Mesendoderm (in vitro differentiated cells): Measurements from ENCODE around the gene SMARCC2.

Experiments used
- DNase-seq: peaks from one replicate; pipeline ENCODE4 v3.0.0; 2013
- H2AK5ac ChIP-seq: 2 replicates; pipeline ENCODE4 v1.6.1; 2013; ENCODE audit warnings: low read length, inconsistent platforms
- H2BK120ac ChIP-seq: 2 replicates; pipeline ENCODE4 v1.6.1; 2013; ENCODE audit warnings: low read depth, mild to moderate bottlenecking, low read length, moderate library complexity, mixed read lengths
- H2BK15ac ChIP-seq: replicated peaks from 2 replicates; pipeline ENCODE4 v1.6.1; 2013; ENCODE audit warnings: low read depth, mild to moderate bottlenecking, moderate library complexity
- H2BK5ac ChIP-seq: 2 replicates; pipeline ENCODE4 v1.6.1; 2013; ENCODE audit warnings: low read length, inconsistent platforms
- H3K18ac ChIP-seq: 2 replicates; pipeline ENCODE4 v1.6.1; 2013; ENCODE audit warnings: mild to moderate bottlenecking, low read length, mixed read lengths
- H3K23ac ChIP-seq: one replicate; pipeline ENCODE4 v1.6.1; 2013; ENCODE audit warnings: low read length
- H3K27ac ChIP-seq: 2 replicates; pipeline ENCODE4 v1.5.1; 2013; ENCODE audit warnings: low read depth, mild to moderate bottlenecking, inconsistent platforms, low read length, moderate library complexity
- H3K27me3 ChIP-seq: 2 replicates; pipeline ENCODE4 v1.6.1; 2013; ENCODE audit warnings: low read length, control low read depth, mild to moderate bottlenecking, inconsistent platforms; ENCODE audit not compliant: insufficient read depth, poor library complexity
- H3K36me3 ChIP-seq: 2 replicates; pipeline ENCODE4 v1.6.1; 2013; ENCODE audit warnings: low read length, inconsistent platforms; ENCODE audit not compliant: control insufficient read depth, insufficient read depth
- H3K4ac ChIP-seq: one replicate; pipeline ENCODE4 v1.6.1; 2013; ENCODE audit warnings: low read depth, mild to moderate bottlenecking, low read length, moderate library complexity
- H3K4me1 ChIP-seq: 2 replicates; pipeline ENCODE4 v1.6.1; 2013; ENCODE audit warnings: low read depth, low read length, inconsistent platforms; ENCODE audit not compliant: control insufficient read depth
- H3K4me2 ChIP-seq: 2 replicates; pipeline ENCODE4 v1.6.1; 2013; ENCODE audit warnings: low read length
- H3K4me3 ChIP-seq: 2 replicates; pipeline ENCODE4 v1.5.1; 2013; ENCODE audit warnings: mild to moderate bottlenecking, low read length
- H3K56ac ChIP-seq: one replicate; pipeline ENCODE4 v1.6.1; 2013; ENCODE audit warnings: low read length
- H3K79me1 ChIP-seq: 2 replicates; pipeline ENCODE4 v1.6.1; 2013; ENCODE audit warnings: low read length, inconsistent platforms
- H3K79me2 ChIP-seq: 2 replicates; pipeline ENCODE4 v1.6.1; 2013; ENCODE audit warnings: mild to moderate bottlenecking, low read length; ENCODE audit not compliant: control insufficient read depth, insufficient read depth
- H3K9ac ChIP-seq: 2 replicates; pipeline ENCODE4 v1.6.1; 2013; ENCODE audit warnings: low read length, inconsistent platforms
- H4K5ac ChIP-seq: one replicate; pipeline ENCODE4 v1.6.1; 2013; ENCODE audit warnings: low read length
- H4K8ac ChIP-seq: one replicate; pipeline ENCODE4 v1.6.1; 2013; ENCODE audit warnings: low read depth, mild to moderate bottlenecking, control low read depth, low read length, moderate library complexity
- WGBS: extraction: QIAGEN DNeasy Blood & Tissue Kit; methylation state at CpG from one replicate; pipeline ENCODE4 v1.1.7; 2013; ENCODE audit warnings: low lambda C conversion rate, missing lambda C conversion rate; ENCODE audit not compliant: insufficient coverage; ENCODE audit errors: extremely low coverage; 5-methylcytosine and 5-hydroxymethylcytosine counted together

Gene SMARCC2

GRCh38 chr12:56220611-56221231, 31.4 kb upstream of the SMARCC2 start:
- Histone ChIP-seq H3K36me3 (peaks cover 4% of the 10 kb centered on the region), H3K18ac (no peak overlapping the region), H3K27ac (peak overlapping the region; percentile 84), H3K56ac (peak overlapping the region; percentile 94), H2BK120ac (no peak overlapping the region), H3K27me3 (no peaks in the 10 kb centered on the region), H3K79me1 (peaks cover 7% of the 10 kb centered on the region), H3K23ac (peak overlapping the region; percentile 98), H3K79me2 (peaks cover 14% of the 10 kb centered on the region), H3K9ac (peak overlapping the region; percentile 92), H2BK5ac (peak overlapping the region; percentile 43), H3K4me1 (no peaks in the 10 kb centered on the region), H3K4me2 (peak overlapping the region; percentile 98), H2BK15ac (no peak overlapping the region), H4K5ac (no peak overlapping the region), H4K8ac (no peak overlapping the region), H3K4me3 (peak overlapping the region; percentile 95), H2AK5ac (peak overlapping the region; percentile 91), H3K4ac (no peak overlapping the region)
- WGBS, result no CpG with 5 or more reads among the region's 10 CpGs
- DNase-seq, result peak; percentile 56

- no peak overlapping the region for H2BK5ac ChIP-seq
- H3K4ac ChIP-seq, result no peak overlapping the region
- H3K36me3 ChIP-seq, result peaks cover 6% of the 10 kb centered on the region
- H2BK15ac ChIP-seq, result no peak overlapping the region
- H3K18ac ChIP-seq, result no peak overlapping the region
- H2BK120ac ChIP-seq, result no peak overlapping the region
- H3K23ac ChIP-seq, result no peak overlapping the region
- H2AK5ac ChIP-seq, result no peak overlapping the region
- no peak overlapping the region for H3K4me3 ChIP-seq
- peak overlapping the region; percentile 15 for H3K56ac ChIP-seq
- no peak overlapping the region for H3K4me2 ChIP-seq
- no peak overlapping the region for H3K9ac ChIP-seq
- H3K27ac ChIP-seq, result no peak overlapping the region
- peaks cover 14% of the 10 kb centered on the region for H3K79me2 ChIP-seq
- H3K4me1 ChIP-seq, result no peaks in the 10 kb centered on the region
- no peak overlapping the region for H4K8ac ChIP-seq
- H4K5ac ChIP-seq, result no peak overlapping the region
- H3K79me1 ChIP-seq, result peaks cover 7% of the 10 kb centered on the region
- WGBS, result no CpG with 5 or more reads among the region's 9 CpGs
- DNase-seq, result no peak
- H3K27me3 ChIP-seq, result no peaks in the 10 kb centered on the region
Measured at GRCh38 chr12:56219840-56220239, 30.6 kb upstream of the SMARCC2 start.

GRCh38 chr12:56216461-56216860, 27.2 kb upstream of the SMARCC2 start:
- Histone ChIP-seq H3K79me1 (peaks cover 7% of the 10 kb centered on the region), H3K56ac (peak overlapping the region; percentile 25), H3K4me2 (no peak overlapping the region), H3K4me1 (no peaks in the 10 kb centered on the region), H3K36me3 (peaks cover 19% of the 10 kb centered on the region), H4K8ac (no peak overlapping the region), H2BK15ac (no peak overlapping the region), H3K9ac (no peak overlapping the region), H3K79me2 (peaks cover 14% of the 10 kb centered on the region), H4K5ac (no peak overlapping the region), H3K27me3 (no peaks in the 10 kb centered on the region), H2AK5ac (no peak overlapping the region), H3K4me3 (no peak overlapping the region), H3K18ac (no peak overlapping the region), H3K27ac (no peak overlapping the region), H3K4ac (no peak overlapping the region), H2BK5ac (no peak overlapping the region), H3K23ac (no peak overlapping the region), H2BK120ac (no peak overlapping the region)
- no CpG with 5 or more reads among the region's 3 CpGs for WGBS
- no peak for DNase-seq

GRCh38 chr12:56213878-56214277, 24.6 kb upstream of the SMARCC2 start:
- DNase-seq, result peak; percentile 54
- WGBS, result no CpG with 5 or more reads among the region's 5 CpGs
- H2BK15ac ChIP-seq, result no peak overlapping the region
- H3K18ac ChIP-seq, result no peak overlapping the region
- H3K23ac ChIP-seq, result no peak overlapping the region
- H3K27ac ChIP-seq, result no peak overlapping the region
- H4K5ac ChIP-seq, result no peak overlapping the region
- H3K4ac ChIP-seq, result no peak overlapping the region
- H3K79me1 ChIP-seq, result peaks cover 7% of the 10 kb centered on the region
- H3K4me1 ChIP-seq, result no peaks in the 10 kb centered on the region
- no peaks in the 10 kb centered on the region for H3K27me3 ChIP-seq
- no peak overlapping the region for H3K56ac ChIP-seq
- no peak overlapping the region for H3K9ac ChIP-seq
- no peak overlapping the region for H2BK5ac ChIP-seq
- H2BK120ac ChIP-seq, result no peak overlapping the region
- H3K36me3 ChIP-seq, result peaks cover 26% of the 10 kb centered on the region
- H3K79me2 ChIP-seq, result peaks cover 4% of the 10 kb centered on the region
- H3K4me3 ChIP-seq, result no peak overlapping the region
- H4K8ac ChIP-seq, result no peak overlapping the region
- no peak overlapping the region for H3K4me2 ChIP-seq
- no peak overlapping the region for H2AK5ac ChIP-seq

- peaks cover 2% of the 10 kb centered on the region for H3K79me2 ChIP-seq
- DNase-seq, result no peak
Measured at GRCh38 chr12:56212361-56212760, 23.1 kb upstream of the SMARCC2 start.

GRCh38 chr12:56208006-56208405, 18.7 kb upstream of the SMARCC2 start:
- Histone ChIP-seq H3K36me3 (peaks cover 29% of the 10 kb centered on the region), H3K4me3 (no peak overlapping the region), H3K4me2 (no peak overlapping the region)

More at GRCh38 chr12:56212361-56212760, 23.1 kb upstream of the SMARCC2 start:
- H3K27ac ChIP-seq, result no peak overlapping the region
- H3K79me1 ChIP-seq, result peaks cover 4% of the 10 kb centered on the region
- no peaks in the 10 kb centered on the region for H3K27me3 ChIP-seq
- H2BK120ac ChIP-seq, result no peak overlapping the region
- WGBS, result no CpG with 5 or more reads among the region's 1 CpG
- H3K4me2 ChIP-seq, result no peak overlapping the region
- no peak overlapping the region for H3K56ac ChIP-seq
- no peak overlapping the region for H3K4me3 ChIP-seq
- peaks cover 31% of the 10 kb centered on the region for H3K36me3 ChIP-seq
- no peak overlapping the region for H3K9ac ChIP-seq
- H2BK15ac ChIP-seq, result no peak overlapping the region
- H2BK5ac ChIP-seq, result no peak overlapping the region
- no peak overlapping the region for H3K18ac ChIP-seq
- H2AK5ac ChIP-seq, result no peak overlapping the region
- H3K4me1 ChIP-seq, result no peaks in the 10 kb centered on the region
- H3K23ac ChIP-seq, result no peak overlapping the region
- H4K8ac ChIP-seq, result no peak overlapping the region
- no peak overlapping the region for H3K4ac ChIP-seq
- no peak overlapping the region for H4K5ac ChIP-seq

More at GRCh38 chr12:56208006-56208405, 18.7 kb upstream of the SMARCC2 start:
- DNase-seq, result no peak
- Histone ChIP-seq H3K27me3 (no peaks in the 10 kb centered on the region), H3K4ac (no peak overlapping the region), H3K27ac (no peak overlapping the region), H3K23ac (no peak overlapping the region), H4K8ac (no peak overlapping the region), H2BK5ac (no peak overlapping the region), H3K56ac (no peak overlapping the region), H3K4me1 (no peaks in the 10 kb centered on the region), H2AK5ac (no peak overlapping the region), H3K9ac (no peak overlapping the region), H2BK15ac (no peak overlapping the region), H3K79me1 (no peaks in the 10 kb centered on the region), H2BK120ac (no peak overlapping the region), H3K18ac (no peak overlapping the region), H3K79me2 (no peaks in the 10 kb centered on the region), H4K5ac (no peak overlapping the region)
- no CpG with 5 or more reads among the region's 6 CpGs for WGBS
